Duodenal mucosa (tissue), 2 donors: ENCODE data around the gene PFN4.
A peak's percentile ranks its signal among the peaks of the same experiment; 100 is the strongest.
"Not testable (repeated sequence)": the region's sequence is repeated elsewhere in the genome, so short reads cannot be mapped to it uniquely, and the experiment has no call there.

Experiments
- H3K27ac ChIP-seq: one replicate; pipeline ENCODE4 v1.7.0; 2013; ENCODE audit warnings: low read depth, low read length
- H3K27me3 ChIP-seq, 2 donors: one replicate each; pipeline ENCODE4 v1.7.0; 2013; ENCODE audit warnings: low read length in 2 of 2, control low read depth in 1 of 2; ENCODE audit not compliant: insufficient read depth in 2 of 2, control insufficient read depth in 1 of 2
- H3K36me3 ChIP-seq, 2 donors: one replicate each; pipeline ENCODE4 v1.7.0; 2013; ENCODE audit warnings: low read length in 2 of 2, control low read depth in 1 of 2; ENCODE audit not compliant: insufficient read depth in 2 of 2, control insufficient read depth in 1 of 2
- H3K4me1 ChIP-seq, 2 donors: one replicate each; pipeline ENCODE4 v1.7.0; 2013; ENCODE audit warnings: low read length in 2 of 2, control low read depth in 1 of 2; ENCODE audit not compliant: insufficient read depth in 2 of 2, control insufficient read depth in 1 of 2
- H3K4me3 ChIP-seq, 2 donors: one replicate each; pipeline ENCODE4 v1.7.0; 2013; ENCODE audit warnings: low read length in 2 of 2, low read depth in 1 of 2
- H3K9ac ChIP-seq, 2 donors: one replicate each; pipeline ENCODE4 v1.7.0; 2013; ENCODE audit warnings: low read length in 2 of 2, low read depth in 1 of 2
- H3K9me3 ChIP-seq, 2 donors: one replicate each; pipeline ENCODE4 v1.7.0; 2013; ENCODE audit warnings: low read length in 2 of 2, control low read depth in 1 of 2; ENCODE audit not compliant: control insufficient read depth in 1 of 2

Gene PFN4

GRCh38 chr2:24152413-24153197, 29.5 kb upstream of the PFN4 start:
- peaks cover 0 to 3% of the 10 kb centered on the region in 2 donors for H3K4me1 ChIP-seq
- H3K27ac ChIP-seq: no peak overlapping the region
- no peaks in the 10 kb centered on the region for H3K36me3 ChIP-seq
- no peaks in the 10 kb centered on the region for H3K27me3 ChIP-seq
- no peak overlapping the region for H3K4me3 ChIP-seq
- no peak overlapping the region for H3K9ac ChIP-seq
- peaks cover 5 to 8% of the 10 kb centered on the region in 2 donors for H3K9me3 ChIP-seq

DNA sequence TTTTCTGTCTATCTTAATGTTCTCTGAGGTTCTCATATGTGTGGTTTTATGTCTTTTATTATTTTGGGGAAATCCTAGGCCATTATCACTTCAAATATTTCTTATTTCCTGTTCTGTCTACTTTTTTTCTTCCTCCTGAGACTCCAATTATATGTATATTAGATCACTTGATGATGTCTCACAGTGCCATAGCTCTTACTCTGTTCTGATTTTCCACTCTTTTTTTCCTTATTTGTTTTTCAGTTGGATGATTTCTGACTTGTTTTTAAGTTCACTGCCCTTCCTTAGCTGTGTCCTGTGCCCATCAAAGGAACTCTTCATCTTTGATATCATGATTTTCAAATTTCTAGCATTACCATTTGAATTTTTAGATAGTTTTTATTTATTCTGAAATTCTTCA, 24.2 kb upstream of the PFN4 start:
- Histone ChIP-seq H3K9ac (no peak overlapping the region), H3K27ac (no peak overlapping the region), H3K9me3 (peaks cover 12 to 13% of the 10 kb centered on the region in 2 donors), H3K36me3 (no peaks in the 10 kb centered on the region), H3K4me3 (no peak overlapping the region), H3K4me1 (no peaks in the 10 kb centered on the region), H3K27me3 (no peaks in the 10 kb centered on the region)

DNA sequence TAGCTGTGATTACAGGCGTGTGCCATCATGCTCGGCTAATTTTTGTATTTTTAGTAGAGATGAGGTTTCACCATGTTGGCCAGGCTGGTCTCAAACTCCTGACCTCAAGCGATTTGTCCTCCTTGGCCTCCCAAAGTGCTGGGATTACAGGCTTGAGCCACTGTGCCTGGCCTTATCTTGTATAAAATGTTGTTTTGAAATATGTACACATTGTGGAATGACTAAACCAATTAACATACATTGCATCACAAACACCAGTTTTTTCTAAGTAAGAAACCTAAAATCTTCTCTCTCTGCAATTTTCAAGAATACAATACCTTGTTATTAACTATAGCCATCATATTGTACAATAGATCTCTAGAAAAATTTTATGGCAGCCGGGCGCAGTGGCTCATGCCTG, 17.2 kb upstream of the PFN4 start:
- H3K4me3 ChIP-seq, H3K9ac ChIP-seq, H3K36me3 ChIP-seq, H3K27ac ChIP-seq, H3K4me1 ChIP-seq, H3K27me3 ChIP-seq, H3K9me3 ChIP-seq: not testable (repeated sequence)

GRCh38 chr2:24132543-24132942, 9.4 kb upstream of the PFN4 start:
- no peaks in the 10 kb centered on the region for H3K27me3 ChIP-seq
- H3K9me3 ChIP-seq: peaks cover 3 to 10% of the 10 kb centered on the region in 2 donors
- no peak overlapping the region for H3K9ac ChIP-seq
- H3K36me3 ChIP-seq: no peaks in the 10 kb centered on the region
- no peaks in the 10 kb centered on the region for H3K4me1 ChIP-seq
- no peak overlapping the region for H3K27ac ChIP-seq
- no peak overlapping the region for H3K4me3 ChIP-seq

DNA sequence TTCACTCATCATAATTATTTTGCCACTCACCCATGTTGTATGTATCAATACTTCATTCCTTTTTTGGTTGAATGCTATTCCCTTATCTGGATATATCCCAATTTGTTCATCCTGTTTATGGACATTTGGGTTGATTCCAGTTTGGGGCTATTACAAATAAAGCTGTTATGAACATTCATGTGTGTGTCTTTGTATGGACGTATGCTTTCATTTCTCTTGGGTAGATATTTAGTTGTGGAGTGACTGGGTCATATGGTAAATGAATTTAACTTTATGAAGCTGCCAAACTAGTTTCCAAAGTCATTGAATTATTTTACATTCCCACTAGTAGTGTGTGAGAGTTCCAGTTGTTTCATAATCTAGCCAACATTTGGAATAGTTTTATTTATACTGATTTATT, 2.8 kb upstream of the PFN4 start:
- Histone ChIP-seq H3K27me3 (no peaks in the 10 kb centered on the region), H3K4me1 (peaks cover 7 to 17% of the 10 kb centered on the region in 2 donors), H3K9ac (no peak overlapping the region), H3K36me3 (no peaks in the 10 kb centered on the region), H3K27ac (no peak overlapping the region), H3K9me3 (no peaks in the 10 kb centered on the region), H3K4me3 (no peak overlapping the region)

DNA sequence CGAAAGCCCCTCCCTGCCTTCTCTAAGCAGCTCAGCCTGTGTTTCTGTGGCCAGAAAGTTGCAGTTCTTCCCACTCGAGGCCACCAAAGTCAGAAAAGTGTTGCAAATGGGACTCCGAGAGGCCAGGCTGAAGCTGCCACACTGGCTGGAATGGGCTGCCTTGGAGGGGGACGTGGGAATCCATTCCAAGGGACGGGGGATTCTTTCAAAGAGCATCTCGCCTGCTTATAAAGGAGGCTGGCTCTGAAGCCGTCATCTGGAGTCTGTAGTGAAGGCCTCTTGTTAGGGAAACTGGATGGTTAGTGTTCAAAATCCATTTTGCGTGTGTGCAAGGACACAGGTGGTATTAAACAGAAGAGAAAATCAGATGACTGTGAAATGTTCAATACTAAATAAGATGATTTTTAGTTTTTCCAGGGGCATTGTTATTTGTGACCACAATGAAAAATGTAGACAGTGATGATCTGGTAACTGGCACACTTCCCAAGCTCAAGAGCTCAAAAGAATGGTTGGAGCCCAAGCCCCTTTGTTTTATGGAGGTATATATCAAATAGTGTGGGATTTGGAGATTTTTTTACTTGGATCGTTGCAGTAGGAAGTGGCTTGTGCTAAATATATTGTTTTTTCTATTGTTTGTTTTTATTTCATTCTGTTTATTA, 917 bp upstream of the PFN4 start:
- Histone ChIP-seq H3K4me1 (peaks cover 7 to 17% of the 10 kb centered on the region in 2 donors), H3K27me3 (no peaks in the 10 kb centered on the region), H3K9ac (peak overlapping the region; percentile 56 to 87)

GRCh38 chr2:24122366-24123194, 554 bp downstream of the PFN4 start:
- peak overlapping the region; percentile 70 for H3K27ac ChIP-seq

More for the DNA sequence above, 917 bp upstream of the PFN4 start:
- H3K27ac ChIP-seq: peak overlapping the region; percentile 88
- no peaks in the 10 kb centered on the region for H3K9me3 ChIP-seq
- H3K4me3 ChIP-seq: peak overlapping the region; percentile 75 to 88
- no peaks in the 10 kb centered on the region for H3K36me3 ChIP-seq

GRCh38 chr2:24121469-24121868, 1.7 kb downstream of the PFN4 start:
- no peaks in the 10 kb centered on the region for H3K27me3 ChIP-seq
- H3K9me3 ChIP-seq: no peaks in the 10 kb centered on the region
- H3K4me1 ChIP-seq: peaks cover 7 to 17% of the 10 kb centered on the region in 2 donors
- H3K4me3 ChIP-seq: no peak overlapping the region
- H3K9ac ChIP-seq: no peak overlapping the region
- no peaks in the 10 kb centered on the region for H3K36me3 ChIP-seq
- H3K27ac ChIP-seq: no peak overlapping the region

More at GRCh38 chr2:24122366-24123194, 554 bp downstream of the PFN4 start:
- Histone ChIP-seq H3K4me1 (peaks cover 7 to 17% of the 10 kb centered on the region in 2 donors), H3K9ac (peak overlapping the region; percentile 73 to 87), H3K36me3 (no peaks in the 10 kb centered on the region), H3K27me3 (no peaks in the 10 kb centered on the region), H3K9me3 (no peaks in the 10 kb centered on the region), H3K4me3 (peak overlapping the region; percentile 75 to 88)

GRCh38 chr2:24121066-24121465, 2.1 kb downstream of the PFN4 start:
- Histone ChIP-seq H3K4me3 (no peak overlapping the region), H3K4me1 (peaks cover 7 to 17% of the 10 kb centered on the region in 2 donors), H3K27ac (no peak overlapping the region), H3K9me3 (no peaks in the 10 kb centered on the region), H3K9ac (no peak overlapping the region), H3K36me3 (no peaks in the 10 kb centered on the region), H3K27me3 (no peaks in the 10 kb centered on the region)

GRCh38 chr2:24117902-24118301, 5.2 kb downstream of the PFN4 start:
- H3K4me1 ChIP-seq: peaks cover 0 to 7% of the 10 kb centered on the region in 2 donors
- H3K36me3 ChIP-seq: no peaks in the 10 kb centered on the region
- no peak overlapping the region for H3K9ac ChIP-seq
- no peaks in the 10 kb centered on the region for H3K9me3 ChIP-seq
- no peaks in the 10 kb centered on the region for H3K27me3 ChIP-seq
- H3K4me3 ChIP-seq: no peak overlapping the region
- H3K27ac ChIP-seq: no peak overlapping the region
